SK-N-MC (cell line): Measurements from ENCODE around the gene CNTNAP4.

Experiments used
- DNase-seq: peaks from one replicate; pipeline ENCODE4 v3.0.0-alpha.2; 2011; ENCODE audit warnings: low read depth, low spot score
- H3K27ac ChIP-seq: fragments of 200-600 bp; sonication (generic); 2 replicates; pipeline ENCODE4 v1.5.1; 2016; ENCODE audit warnings: mixed run types
- H3K36me3 ChIP-seq: fragments of 200-600 bp; sonication (generic); 2 replicates; pipeline ENCODE4 v1.6.1; 2017; ENCODE audit warnings: antibody characterized with exemption, low read length, mixed read lengths; ENCODE audit not compliant: insufficient read depth
- H3K4me3 ChIP-seq: fragments of 200-600 bp; sonication (generic); 2 replicates; pipeline ENCODE4 v1.5.1; 2016
- H3K9ac ChIP-seq: fragments of 200-600 bp; sonication (generic); 2 replicates; pipeline ENCODE4 v1.8.0; 2017; ENCODE audit warnings: mixed run types, mixed read lengths; ENCODE audit not compliant: insufficient read length
- H3K9me3 ChIP-seq: fragments of 200-600 bp; sonication (generic); 2 replicates; pipeline ENCODE4 v1.6.1; 2017; ENCODE audit warnings: low read depth, mild to moderate bottlenecking, antibody characterized with exemption, low read length, moderate library complexity, mixed read lengths
- EZH2 ChIP-seq: fragments of 200-600 bp; sonication (generic); IDR thresholded peaks from one replicate; pipeline ENCODE4 v1.6.1; 2017; ENCODE audit warnings: antibody characterized with exemption
- FOXP2 ChIP-seq: optimal IDR thresholded peaks from 2 replicates; pipeline ENCODE3; 2011; ENCODE audit warnings: mild to moderate bottlenecking, moderate library complexity; ENCODE audit not compliant: insufficient read depth; ENCODE audit errors: extremely low read length, control extremely low read depth
- POLR2AphosphoS5 ChIP-seq: IDR thresholded peaks from 2 replicates; pipeline ENCODE4 v1.6.1; 2012; ENCODE audit warnings: mild to moderate bottlenecking, low read depth, low read length, borderline replicate concordance

The CNTNAP4 gene

DNA sequence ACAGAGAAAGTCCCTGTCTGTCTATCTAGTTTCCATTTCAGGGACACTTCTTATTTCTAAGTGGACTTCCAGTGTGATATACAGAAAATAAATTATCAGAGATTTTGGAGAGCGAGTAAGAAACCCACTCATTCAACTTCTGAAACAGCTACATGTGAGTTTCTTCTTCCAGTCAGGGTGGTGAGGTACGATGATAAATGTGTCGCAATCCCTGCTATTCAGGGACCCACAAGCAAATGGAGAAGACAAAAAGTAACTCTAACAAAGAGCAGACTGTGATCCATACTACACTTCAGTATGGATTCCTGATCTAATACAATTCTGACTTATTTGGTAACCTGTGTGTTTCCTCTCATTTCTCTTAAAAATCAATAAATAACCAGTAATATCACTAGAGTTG lies 16.8 kb downstream of the CNTNAP4 start:
- TF ChIP-seq FOXP2 (no peak), EZH2 (no peak), POLR2AphosphoS5 (no peak)
- H3K9me3 ChIP-seq, result no peaks in the 10 kb centered on the region
- H3K4me3 ChIP-seq, result no peak overlapping the region
- H3K27ac ChIP-seq, result no peak overlapping the region
- no peak overlapping the region for H3K9ac ChIP-seq
- no peak for DNase-seq
- no peaks in the 10 kb centered on the region for H3K36me3 ChIP-seq

GRCh38 chr16:76294396-76295214 lies 17.4 kb downstream of the CNTNAP4 start:
- DNase-seq, result no peak
- TF ChIP-seq FOXP2 (no peak), POLR2AphosphoS5 (no peak), EZH2 (no peak)
- Histone ChIP-seq H3K27ac (no peak overlapping the region), H3K9me3 (no peaks in the 10 kb centered on the region), H3K9ac (no peak overlapping the region), H3K4me3 (no peak overlapping the region), H3K36me3 (no peaks in the 10 kb centered on the region)

DNA sequence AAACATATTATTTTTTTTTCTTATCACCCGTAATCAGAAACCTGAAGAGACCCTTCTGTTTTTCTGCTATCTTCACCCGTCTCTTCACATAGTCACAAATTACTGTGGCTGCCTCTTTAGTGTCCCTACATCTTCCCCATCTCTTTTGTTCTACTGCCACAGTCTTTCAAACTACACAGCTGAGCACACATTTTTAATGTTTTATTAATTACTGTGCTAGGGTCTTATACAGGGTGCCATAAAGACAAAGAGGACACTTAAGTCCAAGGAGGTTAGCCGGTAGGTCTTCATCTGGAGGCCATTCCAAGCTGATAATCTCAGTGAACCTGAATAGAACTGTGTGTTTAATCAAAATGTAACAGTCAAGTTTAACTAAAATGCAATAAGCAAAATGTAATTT lies 20.7 kb downstream of the CNTNAP4 start:
- no peaks in the 10 kb centered on the region for H3K36me3 ChIP-seq
- no peak for DNase-seq
- H3K9ac ChIP-seq, result no peak overlapping the region
- no peaks in the 10 kb centered on the region for H3K9me3 ChIP-seq
- H3K4me3 ChIP-seq, result no peak overlapping the region
- H3K27ac ChIP-seq, result no peak overlapping the region
- no peak for TF ChIP-seq FOXP2
- TF ChIP-seq POLR2AphosphoS5, result no peak
- TF ChIP-seq EZH2, result no peak

- no peak for TF ChIP-seq EZH2
- no peak for TF ChIP-seq FOXP2
- no peak for TF ChIP-seq POLR2AphosphoS5
- no peaks in the 10 kb centered on the region for H3K36me3 ChIP-seq
- no peak overlapping the region for H3K9ac ChIP-seq
- H3K4me3 ChIP-seq, result no peak overlapping the region
- H3K9me3 ChIP-seq, result no peaks in the 10 kb centered on the region
- DNase-seq, result no peak
- no peak overlapping the region for H3K27ac ChIP-seq
Observed at GRCh38 chr16:76303637-76304314, 26.6 kb downstream of the CNTNAP4 start.

DNA sequence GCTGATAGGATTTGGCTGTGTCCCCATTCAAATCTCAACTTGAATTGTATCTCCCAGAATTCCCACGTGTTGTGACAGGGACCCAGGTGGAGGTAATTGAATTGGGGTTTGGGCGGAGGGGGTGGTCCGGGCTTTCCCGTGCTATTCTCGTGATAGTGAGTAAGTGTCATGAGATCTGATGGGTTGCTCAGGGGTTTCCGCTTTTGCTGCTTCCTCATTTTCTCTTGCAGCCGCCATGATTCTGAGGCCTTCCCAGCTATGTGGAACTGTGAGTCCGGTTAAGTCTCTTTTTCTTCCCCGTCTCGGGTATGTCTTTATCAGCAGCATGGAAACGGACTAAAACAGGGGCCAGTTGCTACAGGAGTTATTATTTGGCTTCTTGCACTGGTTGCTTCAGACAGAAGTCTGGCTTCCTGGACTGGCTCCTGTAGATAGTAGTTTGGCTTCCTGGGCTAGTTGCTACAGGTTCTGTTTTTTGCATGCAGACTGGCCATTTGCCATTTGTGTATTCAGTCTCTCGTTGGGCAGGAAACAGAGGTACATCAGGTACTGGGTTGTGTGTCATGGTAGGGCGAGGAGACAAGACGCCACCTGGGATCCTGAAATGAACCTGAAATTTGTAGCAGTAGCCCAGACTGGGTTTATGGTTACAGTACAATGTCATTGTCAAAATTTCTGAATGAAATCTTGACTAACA lies 32.6 kb downstream of the CNTNAP4 start:
- TF ChIP-seq FOXP2 (no peak), EZH2 (no peak), POLR2AphosphoS5 (no peak)
- Histone ChIP-seq H3K4me3 (no peak overlapping the region), H3K36me3 (no peaks in the 10 kb centered on the region), H3K27ac (no peak overlapping the region), H3K9ac (no peak overlapping the region), H3K9me3 (no peaks in the 10 kb centered on the region)
- no peak for DNase-seq

GRCh38 chr16:76311260-76311659 lies 34.1 kb downstream of the CNTNAP4 start:
- H3K9ac ChIP-seq, result no peak overlapping the region
- no peak for DNase-seq

DNA sequence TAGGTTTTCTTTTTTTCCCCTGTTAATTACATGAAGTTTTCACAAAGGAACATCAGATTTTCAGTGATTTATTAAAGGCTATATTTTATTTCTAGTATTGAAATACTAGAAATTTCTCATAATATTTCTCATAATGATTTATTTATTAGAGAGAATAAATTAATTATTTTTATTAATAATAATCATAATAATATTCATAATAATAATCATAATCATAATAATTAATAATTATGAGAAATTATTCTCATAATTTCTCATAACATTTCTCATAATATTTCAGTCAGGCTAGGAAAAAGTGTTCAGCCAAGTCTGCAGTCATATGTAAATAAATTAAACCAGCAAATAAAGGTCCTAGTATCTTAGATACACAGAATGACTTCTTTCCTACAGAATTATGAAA lies 41.4 kb downstream of the CNTNAP4 start:
- no peak overlapping the region for H3K27ac ChIP-seq
- no peak overlapping the region for H3K4me3 ChIP-seq
- H3K9ac ChIP-seq, result no peak overlapping the region
- H3K9me3 ChIP-seq, result no peaks in the 10 kb centered on the region
- no peak for TF ChIP-seq POLR2AphosphoS5
- TF ChIP-seq FOXP2, result no peak
- TF ChIP-seq EZH2, result no peak
- H3K36me3 ChIP-seq, result no peaks in the 10 kb centered on the region
- no peak for DNase-seq

More at GRCh38 chr16:76311260-76311659, 34.1 kb downstream of the CNTNAP4 start:
- TF ChIP-seq POLR2AphosphoS5 (no peak), FOXP2 (no peak), EZH2 (no peak)
- H3K36me3 ChIP-seq, result no peaks in the 10 kb centered on the region
- no peak overlapping the region for H3K27ac ChIP-seq
- no peaks in the 10 kb centered on the region for H3K9me3 ChIP-seq
- H3K4me3 ChIP-seq, result no peak overlapping the region

GRCh38 chr16:76329106-76329505 lies 51.9 kb downstream of the CNTNAP4 start:
- H3K9ac ChIP-seq, result no peak overlapping the region
- H3K4me3 ChIP-seq, result no peak overlapping the region
- no peak for DNase-seq
- H3K27ac ChIP-seq, result no peak overlapping the region
- TF ChIP-seq FOXP2 (no peak), EZH2 (no peak), POLR2AphosphoS5 (no peak)
- H3K9me3 ChIP-seq, result no peaks in the 10 kb centered on the region
- no peaks in the 10 kb centered on the region for H3K36me3 ChIP-seq

DNA sequence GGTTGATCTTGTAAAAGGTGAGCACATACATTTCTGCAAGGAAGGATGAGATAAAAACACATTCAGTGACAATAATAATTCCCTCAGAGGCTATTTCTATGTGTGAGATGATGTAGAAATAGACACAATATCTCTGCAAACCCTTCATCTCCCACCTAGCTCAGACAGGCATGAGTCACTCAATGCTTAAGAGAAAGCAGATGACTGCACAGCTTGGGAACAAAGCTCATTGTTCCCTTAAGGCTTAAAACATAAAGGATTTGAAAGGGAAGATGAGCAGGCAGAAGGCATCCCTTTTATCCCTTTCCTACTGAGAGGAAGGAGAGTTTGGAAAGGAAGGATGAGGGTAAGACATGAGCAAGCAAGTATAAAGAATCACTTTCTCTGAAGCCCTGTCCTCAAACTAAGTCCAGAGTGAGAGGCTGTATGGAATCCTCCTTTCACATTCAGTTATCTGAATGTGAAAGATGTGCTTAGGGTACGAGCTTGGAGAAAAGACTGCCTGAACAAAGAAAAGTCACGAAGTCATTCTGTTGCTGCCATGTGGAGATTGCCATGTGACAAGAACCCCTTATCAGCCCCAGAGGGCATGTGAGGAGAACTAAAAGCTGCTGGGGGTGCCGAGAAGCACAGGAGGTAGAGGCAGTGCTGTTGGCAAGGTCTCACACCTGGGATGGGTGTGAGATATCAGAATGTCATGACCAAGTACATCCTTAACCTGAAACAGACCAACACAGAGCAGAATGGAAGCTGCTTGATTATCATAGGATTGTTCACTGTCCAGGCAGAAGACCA lies 58.2 kb downstream of the CNTNAP4 start:
- no peak overlapping the region for H3K9ac ChIP-seq
- H3K27ac ChIP-seq, result no peak overlapping the region
- TF ChIP-seq FOXP2 (no peak), EZH2 (no peak)
- H3K4me3 ChIP-seq, result no peak overlapping the region
- H3K9me3 ChIP-seq, result no peaks in the 10 kb centered on the region
- DNase-seq, result no peak
- H3K36me3 ChIP-seq, result no peaks in the 10 kb centered on the region
